GM12874 (cell line): ENCODE results near the gene PRTN3.

ENCODE experiments used
- CTCF ChIP-seq: IDR thresholded peaks from 2 replicates; pipeline ENCODE4 v1.5.1; 2011; ENCODE audit warnings: low read depth, mild to moderate bottlenecking, control low read depth, low read length, moderate library complexity; ENCODE audit not compliant: insufficient read depth

The PRTN3 gene

DNA sequence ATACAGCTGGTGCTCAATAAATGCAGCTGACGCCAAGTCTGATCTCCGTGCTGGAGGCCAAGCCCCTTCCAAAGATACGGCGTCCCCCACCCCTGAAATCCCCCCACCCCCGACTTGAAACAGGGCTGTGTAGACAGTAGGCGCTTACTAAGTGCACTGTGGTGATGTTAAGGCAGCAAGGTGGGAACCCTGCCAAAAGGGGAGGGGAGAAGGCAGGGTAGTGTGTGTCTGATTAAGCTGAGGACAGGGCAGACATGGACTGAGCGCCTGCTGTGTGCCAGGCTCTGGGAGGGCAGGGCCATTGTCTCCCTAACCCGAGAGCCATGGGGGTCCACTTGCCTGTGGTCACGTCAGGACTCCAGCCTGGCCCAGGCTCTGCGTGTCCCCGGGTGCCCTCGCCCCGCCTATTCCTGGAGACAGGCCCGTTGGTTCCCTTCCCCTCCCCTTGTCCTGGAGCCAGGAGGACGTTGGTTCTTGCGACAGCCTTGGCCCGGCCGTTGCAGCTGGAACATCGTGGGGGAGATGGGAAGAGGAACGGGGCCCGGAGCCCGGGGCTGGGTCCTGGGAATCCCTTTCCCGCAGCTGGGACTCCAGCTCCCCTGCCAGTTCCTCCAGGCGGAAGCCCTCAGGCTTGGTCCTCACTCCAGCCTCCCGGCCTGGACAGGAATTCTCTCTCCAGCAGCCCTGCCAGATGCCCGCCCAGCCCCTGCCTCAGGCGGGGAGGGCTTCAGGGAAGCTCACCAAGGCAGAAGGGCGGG, 9.6 kb downstream of the PRTN3 start:
- TF ChIP-seq CTCF: no peak

DNA sequence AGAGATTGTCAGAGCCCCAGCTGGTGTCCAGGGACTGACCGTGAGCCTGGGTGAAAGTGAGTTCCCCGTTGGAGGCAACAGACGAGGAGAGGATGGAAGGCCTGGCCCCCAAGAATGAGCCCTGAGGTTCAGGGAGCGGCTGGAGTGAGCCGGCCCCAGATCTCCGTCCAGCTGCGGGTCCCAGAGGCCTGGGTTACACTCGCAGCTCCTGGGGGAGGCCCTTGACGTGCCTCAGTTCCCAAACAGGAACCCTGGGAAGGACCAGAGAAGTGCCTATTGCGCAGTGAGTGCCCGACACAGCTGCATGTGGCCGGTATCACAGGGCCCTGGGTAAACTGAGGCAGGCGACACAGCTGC, 10.2 kb downstream of the PRTN3 start:
- TF ChIP-seq CTCF: no peak

DNA sequence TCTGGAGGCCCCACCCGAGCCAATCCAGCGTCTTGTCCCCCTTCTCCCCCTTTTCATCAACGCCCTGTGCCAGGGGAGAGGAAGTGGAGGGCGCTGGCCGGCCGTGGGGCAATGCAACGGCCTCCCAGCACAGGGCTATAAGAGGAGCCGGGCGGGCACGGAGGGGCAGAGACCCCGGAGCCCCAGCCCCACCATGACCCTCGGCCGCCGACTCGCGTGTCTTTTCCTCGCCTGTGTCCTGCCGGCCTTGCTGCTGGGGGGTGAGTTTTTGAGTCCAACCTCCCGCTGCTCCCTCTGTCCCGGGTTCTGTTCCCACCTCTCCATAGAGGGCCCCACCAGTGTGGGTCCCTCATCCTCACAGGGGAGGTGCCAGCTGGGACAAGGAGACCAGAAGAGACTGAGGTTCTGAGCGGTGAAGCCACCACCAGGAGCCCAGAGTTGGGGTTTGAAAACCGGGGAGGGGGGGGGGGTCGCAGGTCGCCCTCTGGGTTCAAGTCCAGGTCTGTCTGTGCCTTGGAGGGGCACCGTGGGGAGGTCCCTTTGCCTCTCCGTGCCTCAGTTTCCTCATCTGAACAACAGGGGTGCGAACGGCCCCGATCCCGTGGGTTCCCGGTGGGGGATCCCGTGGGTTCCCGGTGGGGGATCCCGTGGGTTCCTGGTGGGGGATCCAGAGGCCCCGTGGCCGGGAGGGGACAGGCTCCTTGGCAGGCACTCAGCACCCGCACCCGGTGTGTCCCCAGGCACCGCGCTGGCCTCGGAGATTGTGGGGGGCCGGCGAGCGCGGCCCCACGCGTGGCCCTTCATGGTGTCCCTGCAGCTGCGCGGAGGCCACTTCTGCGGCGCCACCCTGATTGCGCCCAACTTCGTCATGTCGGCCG, 11.6 kb downstream of the PRTN3 start, which contains the start of gene ELANE:
ELANE (plus strand) TSS at position 168 of the 878 bp plus-strand sequence; CDS start at position 194, 26 bp downstream.
- TF ChIP-seq CTCF: no peak

DNA sequence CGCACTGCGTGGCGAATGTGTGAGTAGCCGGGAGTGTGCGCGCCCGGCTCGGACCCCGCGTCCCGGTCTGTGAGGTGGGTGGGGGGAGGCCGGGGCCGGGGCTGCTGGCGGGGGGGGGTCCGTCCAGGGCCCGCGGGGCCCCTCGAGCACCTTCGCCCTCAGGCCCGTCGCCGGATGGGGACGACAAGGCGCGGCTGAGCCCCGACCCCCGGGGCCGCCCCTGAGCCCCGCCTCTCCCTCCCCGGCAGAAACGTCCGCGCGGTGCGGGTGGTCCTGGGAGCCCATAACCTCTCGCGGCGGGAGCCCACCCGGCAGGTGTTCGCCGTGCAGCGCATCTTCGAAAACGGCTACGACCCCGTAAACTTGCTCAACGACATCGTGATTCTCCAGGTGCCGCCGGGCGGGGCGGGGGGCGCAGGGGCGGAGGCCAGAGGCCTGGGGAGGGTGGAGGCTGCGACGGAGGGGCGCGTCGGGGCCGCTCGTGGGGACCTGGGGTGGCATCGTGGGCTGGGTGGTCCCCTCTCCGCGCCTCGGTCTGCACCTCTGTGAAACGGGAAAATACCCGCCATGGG, 12.3 kb downstream of the PRTN3 start:
- TF ChIP-seq CTCF: no peak

- TF ChIP-seq CTCF: no peak
Measured at GRCh38 chr19:854549-854948, 13.8 kb downstream of the PRTN3 start.

DNA sequence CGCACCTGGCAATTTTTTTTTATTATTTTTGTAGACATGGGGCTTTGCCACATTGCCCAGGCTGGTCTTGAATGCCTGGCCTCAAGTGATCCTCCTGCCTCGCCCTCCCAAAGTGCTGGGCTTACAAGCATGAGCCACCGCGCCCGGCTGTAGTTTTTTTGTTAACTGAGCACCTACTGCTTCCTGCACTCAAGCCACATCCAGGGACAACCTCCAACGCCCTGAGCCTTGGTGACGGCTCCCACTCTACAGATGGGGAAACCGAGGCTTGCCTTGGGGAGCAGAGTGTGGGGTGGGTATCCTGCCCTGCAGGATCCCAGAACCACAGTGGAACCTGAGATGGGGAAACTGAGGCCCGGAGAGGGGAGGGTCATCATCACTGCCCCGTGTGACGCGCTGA, 14.3 kb downstream of the PRTN3 start:
- no peak for TF ChIP-seq CTCF

- TF ChIP-seq CTCF: no peak
Measured at GRCh38 chr19:855566-856120, 14.8 kb downstream of the PRTN3 start.
